Stimulated activated CD4-positive, alpha-beta T cell treated with anti-CD3 and anti-CD28 coated beads, TNF-alpha, amount 100 ng/mL, for 4 hours (primary cell): ENCODE data around the gene INPP5A.
"Not testable (repeated sequence)": the region's sequence is repeated elsewhere in the genome, so short reads cannot be mapped to it uniquely, and the experiment has no call there.

Source experiments
- DNase-seq, 3 experiments: peaks; one replicate each; pipeline ENCODE4 v3.0.0-alpha.2; 2020; ENCODE audit warnings: low read depth in 3 of 3

The INPP5A gene

DNA sequence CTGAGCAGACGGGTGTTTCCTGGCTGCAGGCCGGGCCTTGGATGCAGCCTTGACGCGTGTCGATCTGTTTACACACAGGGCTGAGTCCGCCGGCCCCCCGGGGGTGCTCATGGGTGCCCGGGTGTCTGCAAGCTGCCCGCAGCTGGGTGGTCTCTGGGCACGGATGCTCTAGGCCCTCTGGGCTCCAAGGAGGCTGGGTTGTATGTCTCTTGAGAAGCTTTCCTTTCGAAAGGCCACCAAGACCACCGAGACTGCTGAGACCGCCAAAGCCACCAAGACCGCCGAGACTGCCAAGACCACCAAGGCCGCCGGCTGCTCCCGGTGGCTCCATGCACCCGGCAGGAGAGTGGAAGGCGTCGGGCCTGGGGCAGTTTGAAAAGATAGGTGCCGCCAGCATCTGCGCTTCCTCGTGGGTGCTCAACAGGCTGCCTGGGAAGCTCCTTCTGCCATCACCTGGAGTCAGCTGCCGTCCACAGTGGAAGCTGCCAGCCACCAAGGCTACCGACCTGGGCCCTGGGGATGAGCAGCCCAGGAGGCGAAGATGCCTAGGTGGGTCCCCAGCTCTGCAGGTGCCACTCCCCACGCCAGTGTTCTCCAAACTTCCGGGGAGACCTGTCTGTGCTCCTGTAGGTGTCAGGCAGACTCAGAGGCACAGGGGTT lies 121.1 kb downstream of the INPP5A start:
- DNase-seq = no peak

DNA sequence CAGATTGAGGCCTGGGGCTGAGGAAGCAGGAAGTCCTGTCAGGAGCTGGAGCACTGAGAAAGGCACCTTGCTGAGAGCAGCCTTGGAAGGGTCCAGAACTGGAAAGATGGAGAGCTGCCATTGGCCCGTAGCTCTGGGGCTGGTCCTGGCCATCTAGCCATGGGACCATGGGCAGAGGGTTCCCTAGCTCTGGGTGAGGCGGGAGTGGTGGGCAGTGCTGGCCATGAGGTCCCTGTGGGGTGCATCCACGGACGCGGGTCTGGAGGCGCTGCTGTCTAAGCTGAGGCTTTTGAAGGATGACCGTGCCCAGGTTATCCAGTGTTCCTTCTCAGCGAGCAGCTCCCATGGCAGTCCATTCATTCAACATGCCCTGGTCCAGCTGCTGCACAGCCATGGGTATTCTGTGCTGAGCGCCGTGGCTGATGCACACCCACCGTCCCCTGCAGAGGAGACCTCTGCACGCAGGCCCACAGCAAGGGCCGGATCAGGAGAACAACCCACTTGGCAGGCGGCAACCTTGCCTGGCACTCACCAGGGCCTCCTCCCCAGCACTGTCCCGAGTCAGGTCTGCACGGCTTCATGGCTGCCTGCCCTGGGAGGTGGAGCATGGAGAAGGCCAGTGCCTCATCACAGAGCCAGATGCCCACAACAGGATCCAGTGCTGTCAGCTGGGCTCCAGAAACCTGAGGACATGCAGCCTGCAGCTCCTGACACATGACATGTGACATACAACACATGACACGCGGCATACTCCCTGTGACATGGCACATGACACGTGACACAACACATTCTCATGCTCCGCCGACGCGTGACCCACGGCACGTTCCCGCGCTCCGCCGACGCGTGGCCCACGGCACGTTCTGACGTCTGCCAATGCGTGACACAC lies 121.9 kb downstream of the INPP5A start:
- DNase-seq = no peak

DNA sequence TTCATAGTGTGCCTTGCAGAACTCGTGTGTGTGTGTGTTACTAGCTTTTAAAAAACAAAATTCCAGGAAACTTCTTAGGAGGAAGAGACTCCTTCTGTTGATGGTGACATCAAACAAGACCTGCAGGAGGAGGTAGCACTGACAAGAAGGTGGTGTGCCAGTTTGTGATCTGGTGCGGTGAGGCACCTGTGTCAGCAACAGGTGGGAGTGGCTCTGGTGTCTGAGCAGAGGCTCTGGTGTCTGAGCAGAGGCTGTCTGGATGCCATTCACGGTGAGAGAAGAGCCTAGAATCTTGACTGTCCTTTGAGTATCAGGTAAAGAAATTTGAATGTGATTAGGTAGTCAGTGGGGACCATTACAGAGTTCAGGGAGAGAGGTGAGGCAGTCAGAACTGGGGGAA lies 122.8 kb downstream of the INPP5A start:
- DNase-seq = no peak

DNA sequence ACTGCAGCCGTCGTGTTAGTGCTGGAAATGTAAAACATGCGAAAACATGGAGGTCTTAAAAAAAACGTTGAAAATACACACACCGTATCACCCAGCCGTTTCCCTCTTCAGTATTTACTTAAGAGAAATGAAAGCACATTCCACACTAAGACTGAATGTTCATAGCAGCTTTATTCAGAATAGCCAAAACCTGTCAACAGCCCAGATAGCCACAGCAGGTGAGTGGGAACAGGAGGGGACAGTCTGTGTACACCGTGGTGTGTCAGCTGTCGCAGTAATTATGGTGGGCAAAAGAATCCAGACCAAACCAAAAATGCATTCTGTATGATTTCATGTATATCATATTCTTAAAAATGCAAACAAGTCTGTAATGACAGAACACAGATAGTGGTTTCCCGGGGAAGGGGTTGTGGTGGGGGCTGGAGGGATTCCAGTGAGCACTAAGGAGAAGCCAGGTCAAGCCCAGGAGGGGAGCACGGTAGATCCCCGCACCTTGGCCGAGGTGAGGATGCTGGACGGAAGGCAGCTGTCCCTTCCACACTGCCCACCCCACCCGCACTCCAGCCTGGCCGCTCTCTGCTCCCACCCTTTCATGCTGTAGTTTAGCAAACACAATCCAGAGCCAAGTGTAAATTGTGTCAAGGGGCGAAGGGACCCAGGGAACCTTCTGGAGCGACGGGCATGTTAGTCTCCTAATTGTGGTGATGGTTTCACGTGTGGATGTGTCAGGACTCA lies 124.8 kb downstream of the INPP5A start:
- no peak for DNase-seq

DNA sequence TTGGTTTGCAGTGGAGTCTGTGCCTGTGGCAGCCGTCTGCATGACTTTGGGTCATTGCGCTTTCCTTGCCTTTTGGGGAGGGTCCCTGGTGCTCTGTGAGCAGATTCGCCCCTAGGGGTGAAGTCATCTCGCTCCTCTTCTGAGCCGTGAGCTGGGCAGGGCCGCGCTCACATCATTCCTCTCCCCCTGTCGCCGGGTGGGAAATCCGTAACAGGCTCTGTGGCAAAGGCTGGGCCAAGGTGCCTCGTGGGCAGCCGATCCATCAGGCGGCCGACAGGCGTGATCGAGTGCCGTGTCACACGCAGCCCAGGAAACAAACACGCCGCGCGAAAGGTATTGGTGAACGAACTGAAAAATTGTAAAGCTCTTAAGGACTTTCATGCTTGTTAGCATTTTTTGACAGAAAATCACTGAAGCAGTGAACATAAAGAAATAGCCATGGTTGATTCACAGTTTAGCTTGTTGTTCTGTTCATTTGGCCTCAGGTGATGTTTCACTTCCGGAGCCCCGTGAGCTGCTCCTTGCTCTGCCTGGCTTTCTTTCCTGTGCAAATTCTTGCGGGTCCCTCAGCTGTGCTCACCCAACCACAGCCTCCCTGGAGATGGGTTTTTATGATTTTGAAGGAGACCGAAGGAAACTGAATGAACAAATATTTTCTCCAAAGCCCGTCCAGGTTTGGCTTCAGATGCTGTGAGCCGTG lies 126.2 kb downstream of the INPP5A start:
- DNase-seq = no peak

DNA sequence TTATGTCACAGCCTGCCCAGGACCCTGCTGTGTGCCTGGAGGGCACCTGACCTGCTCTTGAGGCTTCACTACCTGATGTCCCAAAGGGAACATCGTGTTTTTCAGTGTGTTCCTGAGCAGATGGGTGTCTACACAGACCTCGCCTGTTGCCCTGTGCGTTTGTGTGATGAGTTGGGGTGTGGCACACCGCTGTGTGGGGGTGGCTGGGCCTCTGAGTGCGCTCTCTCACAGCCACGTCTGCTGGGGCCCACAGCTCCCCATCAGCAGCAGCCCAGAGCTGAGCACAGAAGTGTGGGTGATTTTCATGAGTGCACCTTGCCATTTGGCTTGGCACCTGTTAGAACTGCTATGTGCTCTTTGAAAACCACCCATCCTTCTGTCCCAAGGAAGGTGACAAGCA lies 126.8 kb downstream of the INPP5A start:
- no peak for DNase-seq

DNA sequence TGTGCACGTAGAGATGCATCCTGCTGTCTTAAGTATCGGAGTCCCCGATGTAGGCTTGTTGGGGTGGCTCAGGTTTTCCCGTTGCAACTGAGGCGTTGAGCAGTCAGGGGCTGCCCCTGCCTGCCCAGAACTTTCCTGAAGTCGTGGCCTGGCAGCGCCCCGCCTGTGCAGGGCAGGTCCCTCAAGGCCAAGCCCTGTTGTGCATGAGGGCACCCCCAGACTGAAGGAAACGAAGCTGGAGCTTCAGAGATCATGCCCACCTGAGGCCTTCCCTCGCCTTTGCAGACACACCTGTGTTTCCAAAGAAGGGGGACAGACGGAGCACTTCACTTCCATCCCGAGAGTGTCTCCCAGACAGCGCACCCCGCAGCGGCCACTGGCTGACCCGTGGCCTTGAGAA lies 127.3 kb downstream of the INPP5A start:
- DNase-seq = no peak

DNA sequence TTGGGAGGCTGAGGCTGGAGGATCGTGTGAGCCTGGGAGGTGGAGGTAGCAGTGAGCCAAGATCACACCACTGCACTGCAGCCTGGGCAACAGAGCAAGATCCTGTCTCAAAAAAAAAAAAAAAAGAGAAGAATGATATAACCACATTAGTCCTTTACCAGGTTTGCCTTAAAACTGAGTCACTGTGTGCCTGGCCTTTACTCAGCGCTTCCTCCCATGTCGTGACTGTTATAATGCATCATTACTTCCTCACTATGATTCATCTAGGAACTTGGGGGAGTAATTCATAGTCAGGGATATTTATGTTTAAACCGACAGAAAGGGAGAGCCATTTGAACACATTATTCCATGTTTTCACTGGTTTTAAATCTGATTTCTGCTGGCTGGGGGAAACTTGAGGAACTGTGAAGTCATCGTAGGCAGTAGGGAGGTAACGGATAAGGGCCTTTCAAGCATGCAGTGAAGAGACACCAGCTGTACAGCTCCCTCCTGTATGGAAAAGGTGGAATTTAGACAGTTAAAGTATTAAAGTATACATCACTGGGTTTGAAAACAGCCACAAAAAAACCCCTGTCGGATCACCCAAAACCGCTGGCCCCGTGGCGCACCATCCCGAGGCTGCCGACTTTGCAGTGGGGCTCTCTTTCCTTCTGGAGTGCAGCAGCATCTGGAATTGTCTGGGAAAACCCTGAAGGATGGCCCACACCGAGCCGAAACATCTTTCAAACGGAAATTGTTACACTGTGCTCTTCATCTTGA lies 128.5 kb downstream of the INPP5A start:
- no peak for DNase-seq

DNA sequence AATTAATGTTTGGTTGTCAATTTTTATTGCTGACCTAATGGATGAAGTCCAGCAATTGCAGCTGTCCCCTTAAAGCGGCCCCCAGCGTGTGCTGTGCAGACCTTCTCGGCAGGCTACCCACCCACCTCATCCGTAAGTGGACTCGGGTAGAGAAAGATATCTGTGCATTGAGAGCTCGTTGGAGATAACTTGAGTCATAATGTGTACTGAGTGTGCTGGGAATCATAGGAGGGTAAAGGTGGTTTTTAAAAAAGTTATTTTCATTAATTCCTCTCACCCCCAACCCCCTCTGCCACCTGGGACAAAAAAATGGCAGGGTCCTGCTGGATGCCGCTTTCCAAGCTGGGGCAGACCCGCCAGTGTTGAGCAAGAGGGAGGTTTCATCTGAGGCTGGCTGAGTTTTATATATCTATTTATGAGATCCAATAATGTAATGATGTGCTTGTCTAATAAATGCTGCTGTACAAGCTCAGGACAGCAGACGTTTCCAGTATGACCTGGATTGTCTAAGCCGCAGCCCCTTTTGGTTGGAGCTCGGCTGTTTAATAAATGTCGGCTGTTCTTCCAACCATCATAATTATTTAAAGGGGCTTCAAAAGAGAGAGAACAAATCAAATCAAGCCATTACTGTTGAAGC lies 129.2 kb downstream of the INPP5A start:
- no peak for DNase-seq

DNA sequence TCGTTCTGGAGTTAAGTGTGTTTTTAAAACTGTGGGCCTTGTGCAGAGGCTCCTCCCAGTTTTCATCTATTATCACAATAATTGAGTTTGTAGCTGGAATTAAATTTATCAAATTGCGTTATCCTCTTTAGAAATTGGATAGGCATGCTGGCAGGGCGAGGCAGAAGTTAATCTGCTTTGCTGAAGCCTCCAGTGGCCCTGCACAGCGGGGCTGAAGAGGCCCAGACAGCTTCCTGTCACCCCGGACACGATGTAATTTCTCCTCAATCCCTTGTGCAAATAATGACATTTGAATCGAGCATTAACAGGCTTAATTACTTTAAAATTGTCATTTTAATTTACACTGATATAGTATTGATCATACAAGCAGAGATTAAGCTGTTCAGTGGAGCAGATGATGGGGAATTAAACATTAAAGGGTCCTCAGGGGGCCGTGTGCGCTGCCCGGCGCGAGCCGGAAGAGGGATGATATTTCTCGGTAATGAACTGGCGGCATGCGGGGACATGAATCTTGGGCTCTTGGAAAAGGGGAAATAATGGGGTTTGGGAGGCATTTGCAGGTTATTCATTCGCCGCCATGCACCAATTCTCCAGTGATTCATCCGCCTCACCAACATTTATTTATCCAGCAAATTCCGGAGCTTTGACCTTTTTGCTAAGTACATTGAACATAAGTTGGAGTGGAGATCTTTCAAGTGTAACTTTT lies 129.9 kb downstream of the INPP5A start:
- no peak for DNase-seq

DNA sequence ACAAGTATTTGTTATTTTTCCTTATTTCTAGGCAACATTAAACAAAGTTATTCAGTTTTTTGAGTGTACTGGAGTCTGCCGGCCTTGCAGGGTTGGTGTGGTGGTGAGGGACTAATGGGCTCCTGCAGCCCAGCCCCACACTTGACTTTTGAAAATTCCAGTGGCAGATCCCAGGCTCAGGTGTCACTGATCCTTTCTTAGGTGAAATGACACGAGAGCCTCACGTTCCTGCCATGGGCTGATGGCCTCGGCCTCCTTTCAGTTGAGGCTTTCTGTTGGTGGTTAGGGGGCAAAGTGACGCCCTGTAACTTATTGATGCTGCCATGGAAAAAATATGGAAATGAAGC lies 130.4 kb downstream of the INPP5A start:
- no peak for DNase-seq

DNA sequence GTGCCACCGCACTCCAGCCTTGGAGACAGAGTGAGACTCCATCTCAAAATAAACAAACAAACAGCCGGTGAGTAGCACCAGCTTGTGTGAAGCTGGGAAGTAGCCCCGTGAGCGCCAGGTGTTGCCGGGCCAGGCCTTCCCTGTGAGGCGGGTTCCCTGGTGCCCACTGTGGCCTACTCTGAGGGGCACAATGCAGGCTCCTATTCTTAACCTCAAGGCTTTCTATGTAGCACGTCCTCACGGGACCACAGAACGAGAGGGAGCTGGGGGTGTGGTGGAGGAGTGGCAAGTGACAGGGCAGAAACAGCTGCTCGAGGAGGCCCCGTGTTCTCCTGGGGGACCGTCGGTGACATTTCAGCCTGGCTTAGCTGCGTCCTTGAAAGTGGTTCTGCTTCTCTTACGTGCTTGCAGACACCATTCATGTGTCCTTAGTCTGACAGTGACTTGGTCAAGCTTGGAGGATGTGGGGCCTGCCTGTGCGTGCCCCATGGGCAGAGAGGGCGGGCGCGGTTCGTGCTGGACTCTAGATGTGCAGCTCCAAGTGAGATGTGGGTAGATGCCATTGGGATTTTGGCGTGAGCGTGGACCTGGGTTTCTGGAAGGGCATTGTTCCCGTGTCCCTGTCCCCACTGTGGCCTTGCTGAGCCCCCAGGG lies 131.7 kb downstream of the INPP5A start:
- no peak for DNase-seq

DNA sequence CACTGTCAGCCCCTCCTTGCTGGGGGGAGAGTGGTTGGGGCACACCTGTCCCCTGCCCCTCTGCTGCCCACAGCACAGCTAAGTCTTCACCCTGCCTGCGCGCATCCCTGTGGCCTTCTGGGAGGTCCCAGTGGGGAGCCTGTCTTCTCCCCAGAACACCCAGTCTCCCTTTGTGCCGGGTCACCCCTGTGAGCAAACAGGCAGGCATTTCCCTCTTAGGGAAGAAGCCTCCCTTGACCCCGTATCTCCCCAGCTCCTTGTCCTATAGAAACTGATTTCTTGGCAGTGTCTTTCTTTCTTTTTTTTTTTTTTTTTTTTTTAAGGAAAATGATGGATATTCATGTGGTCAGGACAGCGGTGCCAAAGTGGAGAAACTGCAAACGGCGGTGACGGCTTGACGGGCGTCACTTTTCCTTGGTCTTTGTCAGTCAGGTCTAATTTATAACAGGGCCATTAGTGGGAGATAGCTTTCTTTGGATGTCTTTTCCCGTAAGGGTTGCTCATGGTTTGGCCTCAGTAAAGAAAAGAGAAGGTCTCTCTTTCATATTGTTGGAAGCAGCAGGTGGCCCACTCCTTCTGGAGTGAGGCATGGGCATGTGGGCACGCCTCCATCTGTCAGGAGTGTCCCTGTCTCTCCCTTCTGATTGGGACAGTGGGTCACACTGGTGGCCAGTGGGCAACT lies 133.1 kb downstream of the INPP5A start:
- DNase-seq = no peak

DNA sequence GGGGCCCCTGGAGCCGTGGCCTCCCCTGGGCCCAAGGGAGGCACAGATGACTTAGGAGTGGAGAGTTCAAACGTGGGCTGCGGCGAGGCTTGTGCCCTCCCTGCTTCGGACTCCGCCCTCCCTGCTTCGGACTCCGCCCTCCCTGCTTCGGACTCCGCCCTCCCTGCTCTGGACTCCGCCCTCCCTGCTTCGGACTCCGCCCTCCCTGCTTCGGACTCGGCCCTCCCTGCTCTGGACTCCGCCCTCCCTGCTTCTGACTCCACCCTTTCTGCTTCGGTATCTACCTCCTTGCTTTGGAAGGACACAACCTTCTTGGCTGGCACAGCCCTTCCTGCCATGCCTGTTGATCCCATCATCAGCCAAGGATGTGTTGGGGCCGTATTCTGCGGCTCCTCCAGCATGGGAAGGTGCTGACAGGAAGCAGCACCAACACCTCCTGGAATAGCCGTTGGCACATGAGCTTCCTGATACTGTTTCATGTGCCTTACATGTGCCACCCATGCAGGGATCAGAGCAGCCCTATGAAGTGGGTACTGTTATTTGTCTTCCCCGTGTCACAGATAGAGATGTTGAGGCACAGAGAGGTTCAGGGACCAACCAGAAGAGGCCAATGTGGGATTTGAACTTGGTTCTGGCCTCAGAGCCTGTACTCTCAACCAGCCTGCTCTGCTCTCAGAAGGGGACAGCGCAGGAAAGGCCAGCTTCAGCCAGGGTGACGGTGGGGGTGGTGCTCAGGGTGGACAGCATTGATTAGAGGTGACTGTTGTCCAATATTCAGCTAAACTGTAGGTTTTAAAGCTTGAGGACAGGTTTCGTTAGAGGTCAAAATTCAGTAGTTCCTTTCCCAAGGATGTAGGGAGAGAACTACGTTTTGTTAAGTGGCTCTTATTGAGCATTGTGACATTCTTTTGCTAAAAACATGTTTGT lies 133.9 kb downstream of the INPP5A start:
- no peak for DNase-seq

DNA sequence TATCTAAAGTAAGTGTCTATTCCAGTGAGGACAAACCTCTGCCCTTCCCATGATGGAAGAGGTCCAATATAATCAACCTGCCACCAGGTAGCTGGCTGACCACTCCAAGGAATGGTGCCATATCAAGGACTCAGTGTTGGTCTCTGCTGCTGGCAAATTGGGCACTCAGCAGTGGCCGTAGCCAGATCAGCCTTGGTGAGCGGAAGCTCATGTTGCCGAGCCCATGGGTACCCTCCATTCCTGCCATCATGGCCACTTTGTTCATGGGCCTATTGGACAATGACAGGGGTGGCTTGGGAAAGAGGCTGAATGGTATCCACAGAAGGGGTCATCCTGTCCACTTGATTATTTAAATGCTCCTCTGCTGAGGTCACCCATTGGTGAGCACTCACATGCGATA lies 136.2 kb downstream of the INPP5A start:
- DNase-seq = not testable (repeated sequence)

DNA sequence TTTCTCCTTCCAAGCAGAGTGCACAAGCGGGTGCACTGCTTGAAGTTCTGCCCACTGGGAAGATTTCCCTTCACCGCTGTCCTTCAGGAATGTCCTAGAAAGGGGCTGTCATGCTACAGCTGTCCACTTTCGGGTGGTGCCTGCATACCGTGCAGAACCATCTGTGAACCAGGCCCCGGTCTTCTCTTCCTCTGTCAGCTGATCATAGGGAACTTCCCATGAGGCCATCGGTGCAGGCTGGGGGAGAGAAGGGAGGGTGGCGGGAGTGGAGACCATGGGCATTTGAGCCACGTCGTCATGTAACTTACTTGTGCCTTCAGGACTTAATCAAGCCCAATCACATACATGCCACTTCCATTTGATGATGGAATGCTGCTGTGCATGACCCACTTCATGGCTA lies 136.7 kb downstream of the INPP5A start:
- DNase-seq = no peak

DNA sequence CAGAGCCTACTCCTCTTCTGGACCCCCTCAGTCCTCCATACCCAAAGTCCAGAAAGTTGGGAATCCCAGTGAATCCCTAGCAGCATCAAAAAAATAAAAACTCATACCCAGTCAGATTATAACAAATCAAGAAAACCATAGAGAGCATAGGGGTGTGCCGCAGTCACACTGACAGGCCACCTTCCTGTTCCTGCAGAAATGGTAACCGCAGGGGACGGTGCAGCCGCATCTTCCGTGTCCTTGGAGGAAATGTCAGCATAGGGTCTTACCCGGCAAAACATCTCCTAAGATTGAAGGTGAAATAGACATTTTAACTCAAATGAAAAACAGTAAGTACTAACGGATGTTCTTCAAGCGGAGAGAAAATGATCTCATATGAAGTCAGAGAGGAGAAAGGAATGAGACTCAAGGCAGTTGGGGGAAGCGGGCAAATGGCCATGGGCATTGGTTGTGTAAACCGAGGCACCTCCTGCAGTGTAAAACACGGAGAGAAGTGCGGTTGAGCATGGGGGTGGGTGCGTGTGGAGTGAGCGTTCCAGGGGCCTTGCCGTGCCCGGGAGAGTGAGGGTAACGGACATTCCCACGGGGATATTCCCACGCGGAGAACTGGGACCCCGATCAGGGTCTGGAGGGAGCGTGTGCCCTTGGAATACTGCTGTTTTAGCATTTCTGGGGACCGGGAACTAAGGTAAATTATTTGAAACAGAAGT lies 137.6 kb downstream of the INPP5A start:
- DNase-seq = no peak
